ENCODE data around the gene EYA4.

DNA sequence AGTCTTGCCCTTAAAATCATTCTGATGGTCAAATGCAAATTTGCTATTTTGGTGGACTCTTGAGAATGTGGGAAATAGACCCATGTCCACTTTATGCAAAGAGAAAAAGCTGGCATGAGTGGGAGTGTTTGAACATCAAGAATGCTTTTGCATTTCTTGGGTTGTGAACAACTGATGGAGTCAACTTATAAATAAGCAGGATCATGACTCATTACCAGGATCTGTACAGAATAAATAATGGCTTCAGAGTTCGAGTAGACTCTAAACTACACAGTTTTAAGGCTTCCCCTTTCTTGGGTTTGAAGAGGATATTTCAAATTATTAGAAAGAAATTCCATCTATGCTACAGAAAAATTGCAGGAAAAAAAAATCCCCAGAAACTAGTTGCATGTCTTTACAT, 195.5 kb downstream of the EYA4 start:
- TF ChIP-seq, protein P1, sequence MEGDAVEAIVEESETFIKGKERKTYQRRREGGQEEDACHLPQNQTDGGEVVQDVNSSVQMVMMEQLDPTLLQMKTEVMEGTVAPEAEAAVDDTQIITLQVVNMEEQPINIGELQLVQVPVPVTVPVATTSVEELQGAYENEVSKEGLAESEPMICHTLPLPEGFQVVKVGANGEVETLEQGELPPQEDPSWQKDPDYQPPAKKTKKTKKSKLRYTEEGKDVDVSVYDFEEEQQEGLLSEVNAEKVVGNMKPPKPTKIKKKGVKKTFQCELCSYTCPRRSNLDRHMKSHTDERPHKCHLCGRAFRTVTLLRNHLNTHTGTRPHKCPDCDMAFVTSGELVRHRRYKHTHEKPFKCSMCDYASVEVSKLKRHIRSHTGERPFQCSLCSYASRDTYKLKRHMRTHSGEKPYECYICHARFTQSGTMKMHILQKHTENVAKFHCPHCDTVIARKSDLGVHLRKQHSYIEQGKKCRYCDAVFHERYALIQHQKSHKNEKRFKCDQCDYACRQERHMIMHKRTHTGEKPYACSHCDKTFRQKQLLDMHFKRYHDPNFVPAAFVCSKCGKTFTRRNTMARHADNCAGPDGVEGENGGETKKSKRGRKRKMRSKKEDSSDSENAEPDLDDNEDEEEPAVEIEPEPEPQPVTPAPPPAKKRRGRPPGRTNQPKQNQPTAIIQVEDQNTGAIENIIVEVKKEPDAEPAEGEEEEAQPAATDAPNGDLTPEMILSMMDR (IDR thresholded peaks at IDR 0.05; ENCODE audit: insufficient read depth, low read depth, low read length) = no peak
- TF ChIP-seq EZH2 (IDR thresholded peaks at IDR 0.05; ENCODE audit: insufficient read depth, low read length) = no peak
